Measurements from ENCODE around the gene CCDC177. TPM values are rescaled to one million over a fixed set of nuclear protein-coding genes. Genes with fewer than 3 reads are reported as not detected.

Gene CCDC177
- total RNA-seq, 1 experiment from 2014 or later, result not detected

DNA sequence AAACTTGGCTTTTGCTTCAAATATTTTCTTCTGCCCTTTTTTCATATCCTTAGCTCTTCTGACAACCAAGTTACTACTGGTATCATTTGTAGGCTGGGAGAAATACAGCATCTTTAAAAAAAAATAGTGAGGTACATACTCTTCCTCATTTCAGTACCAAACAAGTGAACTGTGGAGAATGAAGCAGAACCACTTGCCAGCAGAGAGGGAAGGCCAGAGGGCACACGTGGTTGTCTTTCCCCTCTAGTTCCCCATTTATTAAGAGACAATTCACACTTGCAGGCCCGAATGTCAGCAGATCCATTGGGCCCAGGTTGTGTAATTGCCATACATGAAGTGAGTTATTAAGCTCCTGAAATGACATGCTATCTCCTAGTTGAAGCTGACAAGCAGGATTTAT, 39.9 kb upstream of the CCDC177 start:
- CTCF ChIA-PET, result no interaction called here
- no peaks in the 10 kb centered on the region for H3K9me3 ChIP-seq (ENCODE audit: insufficient read depth, low read depth)
- H3K9me2 ChIP-seq (ENCODE audit: insufficient read depth), result no peaks in the 10 kb centered on the region
- no peak overlapping the region for H3K4me2 ChIP-seq
- peaks cover 8% of the 10 kb centered on the region; the same call in 1 of the 2 replicates for H3F3A ChIP-seq (ENCODE audit: insufficient read depth, low read depth)
- POLR2A ChIA-PET (ENCODE audit: unreplicated experiment), result no interaction called here
- H2AFZ ChIP-seq, result no peak overlapping the region
- no peak overlapping the region for H3K27ac ChIP-seq
- intact Hi-C loops (cut with micrococcal nuclease; ENCODE audit: unreplicated experiment), result no loop called here
- peaks cover 17% of the 10 kb centered on the region for H3K4me1 ChIP-seq (replicated peaks; ENCODE audit: insufficient read depth)
- peaks cover 13% of the 10 kb centered on the region; the same call in 1 of the 2 replicates for H3K79me2 ChIP-seq (ENCODE audit: low read depth)
- no peak for DNase-seq
- no TSS peak for BruUV-seq (replicated peaks)
- TF ChIP-seq, protein P1, sequence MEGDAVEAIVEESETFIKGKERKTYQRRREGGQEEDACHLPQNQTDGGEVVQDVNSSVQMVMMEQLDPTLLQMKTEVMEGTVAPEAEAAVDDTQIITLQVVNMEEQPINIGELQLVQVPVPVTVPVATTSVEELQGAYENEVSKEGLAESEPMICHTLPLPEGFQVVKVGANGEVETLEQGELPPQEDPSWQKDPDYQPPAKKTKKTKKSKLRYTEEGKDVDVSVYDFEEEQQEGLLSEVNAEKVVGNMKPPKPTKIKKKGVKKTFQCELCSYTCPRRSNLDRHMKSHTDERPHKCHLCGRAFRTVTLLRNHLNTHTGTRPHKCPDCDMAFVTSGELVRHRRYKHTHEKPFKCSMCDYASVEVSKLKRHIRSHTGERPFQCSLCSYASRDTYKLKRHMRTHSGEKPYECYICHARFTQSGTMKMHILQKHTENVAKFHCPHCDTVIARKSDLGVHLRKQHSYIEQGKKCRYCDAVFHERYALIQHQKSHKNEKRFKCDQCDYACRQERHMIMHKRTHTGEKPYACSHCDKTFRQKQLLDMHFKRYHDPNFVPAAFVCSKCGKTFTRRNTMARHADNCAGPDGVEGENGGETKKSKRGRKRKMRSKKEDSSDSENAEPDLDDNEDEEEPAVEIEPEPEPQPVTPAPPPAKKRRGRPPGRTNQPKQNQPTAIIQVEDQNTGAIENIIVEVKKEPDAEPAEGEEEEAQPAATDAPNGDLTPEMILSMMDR (conservative IDR thresholded peaks at IDR 0.05), result no peak
- no peak for TF ChIP-seq EZH2 (IDR thresholded peaks at IDR 0.05; ENCODE audit: low read depth)
- H3K4me3 ChIP-seq, result no peak overlapping the region
- H3K36me3 ChIP-seq (ENCODE audit: low read depth), result no peaks in the 10 kb centered on the region
- no peaks in the 10 kb centered on the region for H4K20me1 ChIP-seq (ENCODE audit: insufficient read depth)
- H3K27me3 ChIP-seq (ENCODE audit: insufficient read depth, low read depth), result no peaks in the 10 kb centered on the region

DNA sequence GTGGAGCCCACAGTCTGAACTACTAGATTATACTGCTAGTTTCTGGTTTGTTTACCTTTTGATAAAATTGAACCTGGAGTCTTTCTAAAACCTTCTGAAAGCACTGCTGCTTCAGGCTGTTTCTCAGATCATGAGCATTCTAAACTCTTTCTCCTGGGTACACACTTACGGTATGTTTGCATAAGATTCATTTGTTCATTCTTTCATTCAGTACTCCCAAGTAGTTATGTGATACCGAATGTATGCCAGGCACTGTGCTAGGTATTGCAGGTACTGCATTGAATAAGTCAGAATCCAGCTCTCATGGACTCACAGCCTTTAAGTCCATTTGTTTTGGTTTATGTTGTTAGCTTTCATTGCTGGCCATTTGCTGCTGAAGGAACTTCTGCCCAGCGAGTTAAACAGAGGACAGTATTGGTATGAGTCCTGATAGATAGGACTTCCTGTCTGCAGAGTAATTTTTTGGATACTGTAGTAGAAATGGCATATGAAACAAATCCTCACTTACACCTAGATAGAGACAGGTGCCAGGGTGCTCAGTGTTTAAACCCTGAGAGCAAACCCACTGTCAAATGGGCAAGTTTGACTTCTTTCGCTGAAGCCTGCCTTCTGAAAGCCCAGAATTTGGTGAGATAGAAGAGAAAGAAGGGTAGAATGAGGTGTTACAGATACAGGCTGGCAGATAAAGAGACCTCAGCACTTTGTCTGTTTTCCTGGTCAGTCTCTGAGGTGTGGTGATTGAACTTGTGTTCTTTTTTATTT, 38.8 kb upstream of the CCDC177 start:
- TF ChIP-seq, protein P1 (conservative IDR thresholded peaks at IDR 0.05), result no peak
- no peak for TF ChIP-seq EZH2 (IDR thresholded peaks at IDR 0.05; ENCODE audit: low read depth)
- peaks cover 8% of the 10 kb centered on the region; the same call in 1 of the 2 replicates for H3F3A ChIP-seq (ENCODE audit: insufficient read depth, low read depth)
- BruUV-seq (replicated peaks), result no TSS peak
- ChIA-PET POLR2A (ENCODE audit: unreplicated experiment) (interaction anchor here (0.5 kb wide), 1 partner anchor 59 kb away, joined by 5 read pairs; no protein-coding TSS in a partner anchor), CTCF (no interaction called here)
- peaks cover 17% of the 10 kb centered on the region for H3K4me1 ChIP-seq (replicated peaks; ENCODE audit: insufficient read depth)
- H3K79me2 ChIP-seq (ENCODE audit: low read depth), result peaks cover 12% of the 10 kb centered on the region; the same call in 1 of the 2 replicates
- H3K4me2 ChIP-seq, result peak overlapping the region; percentile 87
- no peak overlapping the region for H2AFZ ChIP-seq
- no peak overlapping the region; the same call in 1 of the 2 replicates for H3K4me3 ChIP-seq
- no peaks in the 10 kb centered on the region for H3K36me3 ChIP-seq (ENCODE audit: low read depth)
- DNase-seq, result no peak
- H4K20me1 ChIP-seq (ENCODE audit: insufficient read depth), result no peaks in the 10 kb centered on the region
- H3K27me3 ChIP-seq (ENCODE audit: insufficient read depth, low read depth), result no peaks in the 10 kb centered on the region
- no peak overlapping the region for H3K27ac ChIP-seq
- intact Hi-C loops (cut with micrococcal nuclease; ENCODE audit: unreplicated experiment), result loop anchor here (2.0 kb wide), 2 partner anchors 17 to 103 kb away; no protein-coding TSS in a partner anchor
- no peaks in the 10 kb centered on the region for H3K9me2 ChIP-seq (ENCODE audit: insufficient read depth)
- no peaks in the 10 kb centered on the region for H3K9me3 ChIP-seq (ENCODE audit: insufficient read depth, low read depth)

DNA sequence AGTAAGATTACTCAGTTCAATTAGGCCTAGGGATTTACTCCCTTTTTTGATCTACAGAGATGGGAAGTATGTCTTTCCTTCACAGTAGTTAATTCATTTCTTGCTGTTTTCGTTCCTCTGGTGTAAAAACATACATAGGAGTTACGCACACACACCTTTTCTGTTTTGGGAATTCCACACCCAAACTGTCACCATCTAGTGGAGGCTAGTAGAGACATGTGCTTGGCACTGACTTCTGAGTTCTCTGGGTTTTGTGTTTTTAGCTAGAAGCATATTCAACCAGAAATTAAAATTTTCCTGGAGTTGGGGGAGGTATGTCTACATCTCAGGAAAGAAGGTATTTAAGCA, 38.1 kb upstream of the CCDC177 start:
- Histone ChIP-seq H3K4me3 (peak overlapping the region; percentile 74; the same call in 1 of the 2 replicates), H4K20me1 (ENCODE audit: insufficient read depth) (no peaks in the 10 kb centered on the region), H3K36me3 (ENCODE audit: low read depth) (no peaks in the 10 kb centered on the region), H3K27ac (no peak overlapping the region), H3K4me1 (replicated peaks; ENCODE audit: insufficient read depth) (peaks cover 17% of the 10 kb centered on the region), H3K79me2 (ENCODE audit: low read depth) (peaks cover 12% of the 10 kb centered on the region; the same call in 1 of the 2 replicates), H2AFZ (peak overlapping the region; percentile 85), H3K9me2 (ENCODE audit: insufficient read depth) (no peaks in the 10 kb centered on the region), H3F3A (ENCODE audit: insufficient read depth, low read depth) (peaks cover 8% of the 10 kb centered on the region; the same call in 1 of the 2 replicates), H3K4me2 (peak overlapping the region; percentile 87), H3K27me3 (ENCODE audit: insufficient read depth, low read depth) (no peaks in the 10 kb centered on the region), H3K9me3 (ENCODE audit: insufficient read depth, low read depth) (no peaks in the 10 kb centered on the region)
- BruUV-seq (replicated peaks), result TSS peak; percentile 40
- intact Hi-C loops (cut with micrococcal nuclease; ENCODE audit: unreplicated experiment), result loop anchor here (1.0 to 2.0 kb wide), 3 partner anchors 18 to 104 kb away; no protein-coding TSS in a partner anchor
- ChIA-PET CTCF (no interaction called here), POLR2A (ENCODE audit: unreplicated experiment) (no interaction called here)
- DNase-seq, result no peak
- TF ChIP-seq, protein P1 (conservative IDR thresholded peaks at IDR 0.05), result no peak; the same call in 1 of the 2 replicates
- TF ChIP-seq EZH2 (IDR thresholded peaks at IDR 0.05; ENCODE audit: low read depth), result no peak
